Endothelial cell of umbilical vein (primary cell): ENCODE results near the gene HJV. TPM values are rescaled to one million over a fixed set of nuclear protein-coding genes. Genes with fewer than 3 reads are reported as not detected.

Experiments
- BruUV-seq: library from RNA; stranded (reverse); fragments of 400-500 nt; replicated peaks from 2 replicates; lab custom pipeline; 2021; lab: Mats Ljungman, UMichigan
- CTCF ChIA-PET: fragments of 300-600, 350-600 bp; sonication (Branson Sonifier 250); formaldehyde crosslinking; loops from one replicate; lab custom pipeline; 2021; ENCODE audit warnings: antibody characterized with exemption, inconsistent platforms; lab: Charles Lee
- POLR2A ChIA-PET: fragments of 300-600, 350-600 bp; sonication (Branson Sonifier 250); formaldehyde crosslinking; loops from one replicate; lab custom pipeline; 2021; ENCODE audit warnings: antibody characterized with exemption, inconsistent platforms; lab: Charles Lee
- DNase-seq: peaks from one replicate; pipeline ENCODE4 v3.0.0-alpha.2; 2011; ENCODE audit warnings: low read depth, low spot score
- FAIRE-seq: peaks from 2 replicates; lab custom pipeline; 2011; peaks lifted over from hg19 to GRCh38; lab: Jason Lieb, UNC
- H2AFZ ChIP-seq: 2 replicates; pipeline ENCODE4 v1.6.0; 2012; ENCODE audit warnings: low read depth, low read length, control low read depth, inconsistent platforms
- H3K27ac ChIP-seq: 2 replicates; pipeline ENCODE4 v1.5.1; 2011; ENCODE audit warnings: low read depth, mild to moderate bottlenecking, control low read depth, low read length, moderate library complexity; ENCODE audit not compliant: insufficient read depth
- H3K27me3 ChIP-seq, 2 experiments: 2 replicates each; pipeline versions ENCODE4 v1.6.0 to v1.6.1; 2011; ENCODE audit warnings: low read length in 2 of 2, mixed read lengths in 1 of 2; ENCODE audit not compliant: control insufficient read depth in 2 of 2, insufficient read depth in 2 of 2
- H3K36me3 ChIP-seq, 2 experiments: 2 replicates in 1 of 2; 3 replicates in 1 of 2; pipeline ENCODE4 v1.5.1; 2011; ENCODE audit warnings: low read length in 2 of 2, mild to moderate bottlenecking in 1 of 2, moderate library complexity in 1 of 2; ENCODE audit not compliant: control insufficient read depth in 2 of 2, insufficient read depth in 2 of 2; ENCODE audit errors: extremely low read depth in 1 of 2
- H3K4me1 ChIP-seq: 3 replicates; pipeline ENCODE4 v1.5.1; 2011; ENCODE audit warnings: mild to moderate bottlenecking, low read length; ENCODE audit not compliant: control insufficient read depth, insufficient read depth; ENCODE audit errors: extremely low read depth
- H3K4me2 ChIP-seq: 2 replicates; pipeline ENCODE4 v1.6.1; 2011; ENCODE audit warnings: low read length, control low read depth, mixed read lengths; ENCODE audit not compliant: insufficient read depth
- H3K4me3 ChIP-seq, 3 experiments: fragments of 200-600 bp in 1 of 3; sonication (generic), shearing (Covaris generic) in 1 of 3; replicated peaks in 1 of 3; 2 replicates each; pipeline ENCODE4 v1.5.1; 2011 to 2016; ENCODE audit warnings: control low read depth in 3 of 3, low read length in 3 of 3, mild to moderate bottlenecking in 2 of 3, inconsistent platforms in 1 of 3, low read depth in 1 of 3, moderate library complexity in 1 of 3; ENCODE audit not compliant: insufficient read depth in 1 of 3
- H3K79me2 ChIP-seq: 2 replicates; pipeline ENCODE4 v1.6.0; 2012; ENCODE audit warnings: low read length, inconsistent platforms; ENCODE audit not compliant: control insufficient read depth, insufficient read depth
- H3K9ac ChIP-seq: replicated peaks from 2 replicates; pipeline ENCODE3; 2011; ENCODE audit warnings: low read length, control low read depth; ENCODE audit not compliant: insufficient read depth; ENCODE audit errors: extremely low read depth
- H3K9me1 ChIP-seq: replicated peaks from 3 replicates; pipeline ENCODE4 v1.6.0; 2011; ENCODE audit warnings: mild to moderate bottlenecking, low read length; ENCODE audit not compliant: control insufficient read depth, insufficient read depth; ENCODE audit errors: extremely low read depth
- H3K9me3 ChIP-seq: replicated peaks from 2 replicates; pipeline ENCODE4 v1.5.1; 2012; ENCODE audit warnings: low read length, inconsistent platforms; ENCODE audit not compliant: control insufficient read depth, insufficient read depth
- H4K20me1 ChIP-seq: replicated peaks from 2 replicates; pipeline ENCODE3; 2011; ENCODE audit warnings: mild to moderate bottlenecking, low read length; ENCODE audit not compliant: control insufficient read depth, insufficient read depth; ENCODE audit errors: extremely low read depth
- CTCF ChIP-seq, 2 donors: IDR thresholded peaks; 1 replicate in 1 of 2; 2 replicates in 1 of 2; pipeline ENCODE4 v1.5.1; 2011; ENCODE audit warnings: low read length in 2 of 2, mild to moderate bottlenecking in 2 of 2, moderate library complexity in 2 of 2, control low read depth in 1 of 2, inconsistent platforms in 1 of 2, low read depth in 1 of 2; ENCODE audit not compliant: insufficient read depth in 1 of 2; ENCODE audit errors: extremely low read depth in 1 of 2
- EZH2 ChIP-seq: IDR thresholded peaks from 2 replicates; pipeline ENCODE4 v1.6.1; 2012; ENCODE audit warnings: borderline replicate concordance, low read depth, mild to moderate bottlenecking, moderate library complexity, low read length, inconsistent platforms; ENCODE audit not compliant: severe bottlenecking
- FOS ChIP-seq: IDR thresholded peaks from 2 replicates; pipeline ENCODE4 v1.6.1; 2011; ENCODE audit warnings: mild to moderate bottlenecking, low read length, moderate library complexity, borderline replicate concordance; ENCODE audit not compliant: insufficient read depth
- GATA2 ChIP-seq: IDR thresholded peaks from 2 replicates; pipeline ENCODE4 v1.7.0; 2011; ENCODE audit warnings: low read depth, mild to moderate bottlenecking, moderate library complexity, mixed read lengths, low read length; ENCODE audit not compliant: insufficient read length, insufficient read depth
- JUN ChIP-seq: IDR thresholded peaks from 2 replicates; pipeline ENCODE4 v1.6.1; 2011; ENCODE audit warnings: borderline replicate concordance, low read depth; ENCODE audit not compliant: insufficient read length, insufficient read depth
- MAX ChIP-seq: IDR thresholded peaks from 2 replicates; pipeline ENCODE4 v1.6.1; 2011; ENCODE audit not compliant: insufficient read depth, insufficient read length
- MYC ChIP-seq: IDR thresholded peaks from one replicate; pipeline ENCODE4 v1.6.1; 2011; ENCODE audit warnings: mild to moderate bottlenecking, low read depth, low read length
- POLR2A ChIP-seq: IDR thresholded peaks from 2 replicates; pipeline ENCODE4 v1.6.1; 2012; ENCODE audit warnings: low read depth, mild to moderate bottlenecking, control low read depth, low read length
- POLR2AphosphoS5 ChIP-seq: IDR thresholded peaks from 2 replicates; pipeline ENCODE4 v1.6.1; 2012; ENCODE audit warnings: low read depth, mild to moderate bottlenecking, control low read depth, low read length, moderate library complexity; ENCODE audit not compliant: insufficient read depth
- dilution Hi-C: fragments of 300-500 bp; cut with MboI; formaldehyde crosslinking; loops from one replicate; pipeline ENCODE4 v1.15.0; 2019; ENCODE audit warnings: low sequenced_read_pairs; ENCODE audit not compliant: extremely low pct_ligation_motif_present
- intact Hi-C: fragments of 100-400 bp; cut with micrococcal nuclease; formaldehyde crosslinking; loops from one replicate; pipeline ENCODE4 v1.10.0; 2022
- polyA plus RNA-seq, 4 experiments: library from polyadenylated mRNA; depleted of rRNA in 3 of 4; stranded (reverse) in 3 of 4; unstranded in 1 of 4; fragments of >200 nt; gene quantifications; 2 replicates each; pipeline versions ENCODE4 v1.2.1 to v1.2.3, GENCODE V29; 2011 to 2012; ENCODE audit warnings: missing spikeins in 1 of 4
- total RNA-seq: library from RNA; stranded (reverse); gene quantifications from 2 replicates; pipeline ENCODE4 v1.2.3, GENCODE V29; 2021

Gene HJV
- total and polyA plus RNA-seq, 2 donors (not counting 3 experiments of a cell fraction or from before 2014, with no cell fraction given): not detected

- dilution Hi-C loops: no loop called here
- DNase-seq: no peak
- no peak for TF ChIP-seq POLR2A
- H3K4me3 ChIP-seq: no peak overlapping the region
- no peaks in the 10 kb centered on the region for H3K27me3 ChIP-seq
- H4K20me1 ChIP-seq: no peaks in the 10 kb centered on the region
- POLR2A ChIA-PET: interaction anchor here (1.2 kb wide), 1 partner anchor 83 kb away, joined by 4 read pairs; the partner anchor contains the start of gene PEX11B
- no peak overlapping the region for H3K9ac ChIP-seq
- no TSS peak for BruUV-seq
- no peaks in the 10 kb centered on the region for H3K9me3 ChIP-seq
- CTCF ChIA-PET: interaction anchor here (12.6 kb wide), 1 partner anchor 17 kb away, joined by 496 read pairs; no protein-coding TSS in a partner anchor
- no peak overlapping the region for H3K4me2 ChIP-seq
- no peak for FAIRE-seq
- no peaks in the 10 kb centered on the region for H3K36me3 ChIP-seq
- H2AFZ ChIP-seq: no peak overlapping the region
- no peaks in the 10 kb centered on the region for H3K9me1 ChIP-seq
- intact Hi-C loops: no loop called here
- peaks cover 14% of the 10 kb centered on the region for H3K4me1 ChIP-seq
- H3K27ac ChIP-seq: no peak overlapping the region
- no peaks in the 10 kb centered on the region for H3K79me2 ChIP-seq
Measured at GRCh38 chr1:146001709-146002108, 19.8 kb downstream of the HJV start.

- no peak for TF ChIP-seq FOS
- TF ChIP-seq MAX: no peak
- no peak for TF ChIP-seq MYC
- TF ChIP-seq POLR2AphosphoS5: no peak
- no peak for TF ChIP-seq POLR2A
- TF ChIP-seq JUN: no peak
- no peak for TF ChIP-seq GATA2
- TF ChIP-seq CTCF (IDR thresholded peaks at IDR 0.05; ENCODE audit: extremely low read depth in 1 of 2, insufficient read depth in 1 of 2, low read depth in 1 of 2, low read length in 2 of 2): no peak
- TF ChIP-seq EZH2: no peak
- Histone ChIP-seq H3K79me2 (peaks cover 9% of the 10 kb centered on the region), H3K9me3 (no peaks in the 10 kb centered on the region), H3K4me1 (peaks cover 17% of the 10 kb centered on the region), H3K9ac (no peak overlapping the region), H3K36me3 (peaks cover 0 to under 1% of the 10 kb centered on the region in 2 experiments), H3K27ac (no peak overlapping the region), H2AFZ (no peak overlapping the region), H3K4me2 (no peak overlapping the region), H4K20me1 (no peaks in the 10 kb centered on the region), H3K27me3 (no peaks in the 10 kb centered on the region), H3K4me3 (no peak overlapping the region), H3K9me1 (no peaks in the 10 kb centered on the region)
- ChIA-PET CTCF (interaction anchor here (0.9 to 2.5 kb wide), 2 partner anchors 10 to 22 kb away, joined by 4 to 5 read pairs; no protein-coding TSS in a partner anchor), POLR2A (no interaction called here)
- no TSS peak for BruUV-seq
- intact Hi-C loops (no loop called here), dilution Hi-C loops (no loop called here)
- DNase-seq (no peak), FAIRE-seq (no peak)
Measured at GRCh38 chr1:145999321-146000024, 22.1 kb downstream of the HJV start.
